ENCODE data around the gene HOXD4. TPM values are rescaled to one million over a fixed set of nuclear protein-coding genes. Genes with fewer than 3 reads are reported as not detected.
A peak's percentile ranks its signal among the peaks of the same experiment; 100 is the strongest.

HOXD4 gene
- total and polyA plus RNA-seq, 2 of the 4 experiments (the other 2 are of a cell fraction) = not detected

DNA sequence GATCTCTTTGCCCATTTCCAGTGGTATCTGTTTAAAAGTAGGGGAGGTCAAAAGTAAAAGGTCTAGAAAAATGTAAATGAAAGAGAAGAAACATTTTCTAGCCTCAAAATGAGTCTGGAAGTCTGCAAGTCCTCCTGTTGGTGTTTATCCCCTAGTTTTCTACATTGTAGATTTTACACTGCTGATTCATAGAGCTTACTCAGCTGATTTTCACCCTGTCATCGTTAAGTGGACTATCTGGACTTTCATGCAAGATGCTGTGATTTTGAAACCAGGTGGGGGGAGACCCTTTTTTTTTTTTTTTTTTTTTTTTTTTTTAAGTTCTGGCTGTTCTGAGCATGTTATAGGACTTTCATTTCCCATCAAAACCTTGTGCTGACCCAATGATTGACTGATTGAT, 16.0 kb downstream of the HOXD4 start:
- Histone ChIP-seq H4K91ac (ENCODE audit: insufficient read depth, low read depth, low read length) (no peak overlapping the region), H3K27ac (ENCODE audit: insufficient read depth, low read length) (no peak overlapping the region), H3K27me3 (ENCODE audit: control insufficient read depth, insufficient read depth, low read length) (peaks cover 63% of the 10 kb centered on the region), H2AFZ (replicated peaks; ENCODE audit: low read length, poor library complexity) (no peak overlapping the region), H3K4me2 (ENCODE audit: low read depth, low read length) (no peak overlapping the region), H4K8ac (ENCODE audit: low read depth in 2 of 2, low read length in 2 of 2) (no peak overlapping the region), H3K9ac (ENCODE audit: low read depth, low read length) (no peak overlapping the region), H3K4ac (ENCODE audit: low read depth, low read length) (no peak overlapping the region), H3K79me1 (ENCODE audit: low read depth in 1 of 2, low read length in 2 of 2) (no peaks in the 10 kb centered on the region), H2AK9ac (replicated peaks; ENCODE audit: low read depth, low read length, poor library complexity) (no peak overlapping the region), H2AK5ac (ENCODE audit: low read depth, low read length) (no peak overlapping the region), H3K18ac (ENCODE audit: low read depth, low read length) (no peak overlapping the region), H3K9me1 (ENCODE audit: insufficient read depth, low read length) (no peaks in the 10 kb centered on the region), H2BK15ac (ENCODE audit: low read depth, low read length) (no peak overlapping the region), H3K23ac (ENCODE audit: low read depth, low read length) (no peak overlapping the region), H2BK120ac (ENCODE audit: low read depth, low read length) (no peak overlapping the region), H3K4me1 (ENCODE audit: control insufficient read depth, insufficient read depth, low read length) (no peaks in the 10 kb centered on the region), H3K56ac (ENCODE audit: extremely low read depth, insufficient read depth, low read length) (no peak overlapping the region), H2BK5ac (ENCODE audit: low read depth, low read length, poor library complexity, severe bottlenecking) (no peak overlapping the region), H3K4me3 (ENCODE audit: insufficient read depth, low read depth, low read length) (no peak overlapping the region), H3K14ac (replicated peaks; ENCODE audit: low read depth, low read length) (no peak overlapping the region), H2BK20ac (ENCODE audit: low read depth, low read length) (no peak overlapping the region), H4K5ac (ENCODE audit: low read depth, low read length) (no peak overlapping the region), H3K9me3 (ENCODE audit: control insufficient read depth, insufficient read depth, low read length) (peaks cover 12% of the 10 kb centered on the region), H3K36me3 (ENCODE audit: control insufficient read depth, insufficient read depth, low read length) (no peaks in the 10 kb centered on the region), H4K20me1 (ENCODE audit: insufficient read depth, low read length) (no peaks in the 10 kb centered on the region)
- POLR2A ChIA-PET (ENCODE audit: unreplicated experiment) = no interaction called here
- BruUV-seq (replicated peaks) = no TSS peak
- CTCF ChIA-PET = no interaction called here
- no CpG with 5 or more reads among the region's 1 CpG for WGBS, 2 experiments (ENCODE audit: extremely low coverage in 2 of 2, insufficient read length in 1 of 2)
- intact Hi-C loops (cut with micrococcal nuclease) = no loop called here
- DNase-seq = no peak
- in situ Hi-C loops (cut with MboI; ENCODE audit: low sequenced_read_pairs) = no loop called here
- dilution Hi-C loops (cut with HindIII; ENCODE audit: low sequenced_read_pairs, unreplicated experiment) = no loop called here
- TF ChIP-seq CHD1 (IDR thresholded peaks at IDR 0.05; ENCODE audit: low read depth, low read length) (no peak), POLR2A (IDR thresholded peaks at IDR 0.05; ENCODE audit: low read depth, low read length) (no peak), MAFK (IDR thresholded peaks at IDR 0.05; ENCODE audit: low read depth, low read length) (0 out of 2 replicates have a peak, but pooled peaks have one; percentile 26)
- ATAC-seq (ENCODE audit: low read depth) = no peak
